ENCODE data around the gene C6orf47.

The C6orf47 gene

DNA sequence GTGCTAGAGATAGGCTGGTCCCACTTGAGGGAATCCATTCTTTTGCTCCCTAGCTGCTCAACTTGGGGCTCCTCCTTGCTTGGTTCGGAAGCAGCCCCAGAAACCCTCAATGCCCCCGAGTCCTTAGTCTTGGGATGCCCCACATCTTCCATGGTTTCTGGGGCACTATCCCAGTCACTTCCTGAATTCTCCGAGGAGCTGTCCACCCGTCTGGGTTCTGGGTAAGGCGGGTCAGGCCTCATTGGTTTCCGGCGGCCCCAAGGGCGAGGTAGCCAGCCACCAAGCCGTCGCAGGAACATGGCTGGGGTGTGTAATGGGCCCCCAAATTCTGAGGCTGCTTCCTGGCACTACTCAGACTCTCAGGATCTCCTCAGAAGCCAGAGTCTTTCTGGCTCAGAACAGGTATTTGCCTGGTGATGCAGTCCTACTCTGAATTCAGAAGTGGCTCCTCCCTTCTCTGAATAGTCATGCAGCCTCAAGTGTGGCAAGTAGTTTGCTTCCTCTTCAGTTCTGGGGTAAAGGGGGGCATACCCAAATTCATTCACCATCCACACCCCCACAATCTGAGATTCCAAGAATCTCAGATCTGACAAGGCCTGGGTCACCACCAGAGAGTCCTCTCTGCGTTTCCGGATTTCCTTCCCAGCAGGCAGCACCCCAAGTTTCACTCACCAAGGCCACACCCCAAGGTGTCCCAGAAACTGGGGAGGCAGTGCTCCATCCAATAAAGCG, 763 bp downstream of the C6orf47 start:
- no peak for DNase-seq

- no peak for DNase-seq
These were observed 1.5 kb downstream of the C6orf47 start for GRCh38 chr6:31658983-31659648.

DNA sequence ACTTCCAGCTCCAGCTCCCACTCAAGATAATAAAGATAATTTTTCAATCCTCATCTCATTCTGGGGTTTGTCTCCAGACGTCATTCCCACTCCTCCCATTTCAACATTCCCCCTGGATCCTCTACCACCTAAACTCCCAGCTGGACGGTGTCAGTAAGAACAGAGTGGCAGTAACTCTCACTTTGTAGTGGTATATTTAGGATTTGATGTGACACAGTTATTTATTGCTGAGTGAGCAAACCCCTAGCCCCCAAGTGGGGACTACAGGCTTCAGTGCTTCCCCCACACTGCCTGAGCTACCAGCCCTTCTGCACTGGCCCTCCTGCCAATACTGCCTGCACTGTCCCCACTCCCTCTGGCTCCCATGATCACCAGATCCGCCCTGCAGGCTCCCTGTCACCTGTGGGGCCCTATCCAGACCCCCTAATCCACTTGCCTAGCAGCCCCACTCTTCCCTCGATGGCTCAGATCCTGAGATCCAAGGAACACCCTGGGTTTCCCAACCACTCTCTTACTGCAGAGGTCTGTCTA, 2.4 kb downstream of the C6orf47 start:
- no peak for DNase-seq

GRCh38 chr6:31657406-31658157, 3.0 kb downstream of the C6orf47 start:
- DNase-seq, result no peak

GRCh38 chr6:31655349-31656237, 5.0 kb downstream of the C6orf47 start, which contains the start of gene APOM:
Gene APOM (plus strand): TSS chr6:31655894. CDS start chr6:31655967, 73 bp downstream.
- no peak for DNase-seq

DNA sequence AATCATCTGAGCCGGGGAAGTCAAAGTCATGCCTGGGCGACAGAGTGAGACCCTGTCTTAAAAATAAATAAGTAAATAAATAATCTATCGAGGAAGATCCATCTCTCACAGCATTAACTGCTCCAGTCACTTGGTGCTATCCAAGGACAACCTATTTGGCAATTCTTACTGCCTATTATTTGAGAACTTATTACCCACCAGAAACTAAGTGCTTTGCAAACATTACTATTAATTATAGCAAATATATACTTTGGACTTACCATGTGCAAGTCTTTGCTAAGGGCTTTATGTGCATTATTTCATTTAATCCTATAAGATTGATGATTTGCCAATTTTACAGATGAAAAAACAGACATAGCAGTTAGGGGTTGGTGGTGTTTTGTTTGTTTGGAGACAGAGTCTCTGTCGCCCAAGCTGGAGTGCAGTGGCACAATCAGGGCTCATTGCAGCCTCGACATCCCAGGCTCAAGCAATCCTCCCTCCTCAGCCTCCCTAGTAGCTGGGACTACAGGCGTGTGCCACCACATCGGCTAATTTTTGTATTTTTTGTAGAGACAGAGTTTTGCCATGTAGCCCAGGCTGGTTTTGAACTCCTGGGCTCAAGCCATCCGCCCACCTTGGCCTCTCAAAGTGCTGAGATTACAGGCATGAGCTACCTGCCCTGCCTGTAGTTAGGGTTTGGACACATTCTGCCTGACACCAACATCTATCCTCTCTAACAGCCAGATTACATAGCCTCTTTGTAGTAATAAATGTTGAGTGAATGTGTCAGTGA, 5.8 kb downstream of the C6orf47 start:
- DNase-seq, result no peak

DNA sequence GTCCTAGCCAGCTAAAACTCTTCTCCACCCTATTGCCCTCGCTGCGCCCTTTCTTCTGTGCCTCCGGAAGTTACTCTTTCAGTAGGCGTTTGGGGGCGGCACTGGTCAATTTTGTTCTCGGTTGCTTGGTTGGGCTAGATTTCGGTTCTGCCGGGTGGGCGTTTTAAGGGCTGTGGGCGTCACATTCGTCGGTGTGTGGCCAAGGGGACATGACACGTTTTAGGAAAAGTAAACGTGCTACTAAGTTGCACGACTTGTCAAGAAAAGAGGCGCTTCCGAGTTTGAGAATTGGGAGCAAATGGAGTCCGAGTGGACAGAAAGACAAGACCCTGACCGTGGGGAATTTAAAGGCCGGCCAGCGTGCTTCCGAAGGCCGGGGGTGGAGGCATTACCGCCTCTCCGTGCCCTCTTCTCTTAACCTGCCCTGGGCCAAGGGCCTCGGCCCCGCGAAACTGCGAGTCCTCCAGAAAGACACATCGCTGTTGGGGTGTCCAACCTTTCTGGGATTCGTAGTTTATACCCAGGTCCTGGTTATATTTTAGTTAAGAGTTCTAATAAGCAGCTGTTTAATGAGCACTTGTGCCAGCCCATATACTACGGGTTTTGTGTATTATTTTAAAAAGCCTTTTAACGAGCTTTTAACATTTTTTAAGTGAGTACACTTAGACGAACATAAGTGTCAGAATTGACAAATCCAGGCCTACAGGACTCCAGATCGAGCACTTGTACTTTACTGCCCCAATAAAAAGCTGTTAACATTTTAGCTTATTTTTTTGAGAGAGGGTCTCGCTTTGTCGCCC, 7.5 kb downstream of the C6orf47 start:
- DNase-seq, result no peak

DNA sequence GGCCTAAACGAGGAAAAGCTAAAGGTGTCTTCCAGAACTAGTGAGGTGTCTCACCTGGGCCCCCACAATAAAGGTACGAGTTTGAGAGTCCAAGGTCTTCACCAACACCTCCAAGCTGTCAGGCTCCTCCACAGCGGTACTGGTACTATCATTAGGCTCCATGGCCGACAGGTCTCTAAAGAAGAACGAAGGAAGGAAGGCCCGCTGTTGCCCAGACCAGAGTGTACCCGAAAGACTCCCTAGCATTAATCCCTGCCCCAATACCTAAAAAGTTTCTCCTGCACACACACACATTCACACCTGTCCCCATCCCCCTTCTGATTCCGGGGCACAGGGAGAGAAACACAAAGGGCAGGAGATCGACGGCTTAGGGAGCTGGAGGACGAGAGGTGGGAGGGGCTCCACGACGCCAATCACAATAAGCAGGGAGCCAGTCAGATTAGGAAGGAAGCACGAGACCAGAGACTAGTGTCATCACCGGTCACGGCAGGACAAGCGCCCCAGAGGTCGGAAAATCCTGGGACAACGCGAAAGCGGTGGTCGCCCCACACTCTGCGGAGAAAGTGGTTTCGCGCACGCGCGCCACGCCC, 8.9 kb downstream of the C6orf47 start:
- DNase-seq, result no peak

GRCh38 chr6:31645325-31645724, 15.3 kb downstream of the C6orf47 start:
- DNase-seq, result no peak

DNA sequence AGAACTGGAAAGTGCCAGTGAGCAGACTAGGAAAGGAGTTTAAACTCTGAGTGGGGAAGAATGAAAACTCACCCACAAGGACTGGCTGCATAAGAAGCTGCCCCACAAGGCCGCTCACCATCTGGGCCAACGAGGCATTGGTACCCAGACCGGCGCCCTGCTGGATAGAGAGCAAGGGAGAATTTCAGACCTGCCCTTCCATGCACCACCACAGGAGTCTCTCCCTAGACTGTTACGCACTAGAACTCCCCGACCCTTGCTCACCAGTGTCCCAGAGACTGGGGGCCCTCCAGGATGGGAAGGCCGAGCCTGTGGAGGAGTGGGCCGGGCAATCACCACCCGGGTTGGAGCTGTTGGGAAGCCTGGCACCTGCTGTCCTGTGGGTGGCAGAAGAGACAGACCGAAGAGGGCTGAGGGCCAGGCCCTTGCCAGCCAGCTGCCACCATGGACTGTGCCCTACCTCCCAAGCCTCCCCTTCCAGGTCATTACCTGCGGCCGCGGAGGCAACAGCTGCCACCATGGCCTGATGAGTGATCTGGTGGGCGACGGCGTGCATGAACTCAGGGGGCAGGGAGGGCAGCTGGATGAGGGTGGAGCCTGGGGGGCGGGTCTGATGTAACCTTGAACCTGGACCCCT, 16.6 kb downstream of the C6orf47 start:
- no peak for DNase-seq

- no peak for DNase-seq
These were observed 17.6 kb downstream of the C6orf47 start for GRCh38 chr6:31642798-31643570.

- DNase-seq, result no peak
These were observed 19.2 kb downstream of the C6orf47 start for GRCh38 chr6:31641370-31641769.

- no peak for DNase-seq
These were observed 20.0 kb downstream of the C6orf47 start for GRCh38 chr6:31640612-31641011.

- DNase-seq, result no peak
These were observed 21.1 kb downstream of the C6orf47 start for GRCh38 chr6:31639449-31639861.

DNA sequence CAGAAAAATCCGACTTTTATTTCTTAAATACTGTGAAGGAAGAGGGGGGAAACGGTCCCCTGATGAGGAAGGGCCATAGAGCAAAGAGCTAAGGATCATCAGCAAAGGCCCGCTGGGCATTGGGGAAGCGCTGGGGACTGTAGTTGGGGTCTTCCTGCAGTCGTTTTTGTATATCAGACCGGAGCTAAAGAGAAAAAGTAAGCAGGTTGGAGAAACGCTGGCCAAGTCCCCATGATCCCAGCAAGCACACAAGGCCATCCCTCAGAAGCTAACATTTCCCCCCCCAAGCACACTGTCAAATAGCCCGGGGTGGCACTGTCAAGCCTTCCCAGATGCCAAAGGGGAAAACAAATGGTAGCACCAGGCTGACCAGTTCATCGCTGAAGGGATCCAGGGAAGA, 21.5 kb downstream of the C6orf47 start:
- no peak for DNase-seq

GRCh38 chr6:31636698-31637596, 23.6 kb downstream of the C6orf47 start:
- no peak for DNase-seq

DNA sequence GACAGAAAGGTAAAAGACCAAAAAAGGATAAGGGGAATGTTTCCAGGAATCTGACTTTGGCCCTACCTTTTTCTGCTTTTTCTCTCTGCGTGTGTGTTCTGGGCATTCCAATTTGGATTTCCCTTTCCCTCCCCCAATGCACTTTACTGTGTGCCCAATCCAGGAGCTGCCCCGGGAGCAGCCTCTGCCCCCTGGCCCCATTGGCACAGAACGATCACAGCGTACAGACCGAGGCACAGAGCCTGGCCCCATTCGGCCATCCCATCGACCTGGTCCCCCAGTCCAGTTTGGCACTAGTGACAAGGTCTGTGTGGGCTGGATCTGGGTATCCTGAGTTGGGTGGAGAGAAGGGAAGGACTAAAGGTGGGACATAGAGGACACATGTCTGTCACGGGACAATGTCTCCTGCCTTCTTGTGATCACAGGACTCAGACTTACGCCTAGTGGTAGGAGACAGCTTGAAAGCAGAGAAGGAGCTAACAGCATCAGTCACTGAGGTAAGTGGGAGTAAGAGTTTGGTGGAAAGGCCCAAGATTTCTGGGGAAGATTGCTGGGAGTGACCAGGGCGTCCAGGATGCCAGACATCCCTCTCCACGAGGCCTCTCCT, 25.5 kb downstream of the C6orf47 start:
- DNase-seq, result no peak
